Sigmoid colon (tissue), 7 donors: ENCODE measurements around the gene OR14I1. TPM values are rescaled to one million over a fixed set of nuclear protein-coding genes. Genes with fewer than 3 reads are reported as not detected.

Experiments
- DNase-seq: peaks from one replicate; pipeline ENCODE4 v3.0.0-alpha.2; 2019
- H3K27ac ChIP-seq, 4 donors: fragments of 200-600 bp; sonication (generic); one replicate each; pipeline ENCODE4 v1.5.1; 2016 to 2019; ENCODE audit warnings: mild to moderate bottlenecking in 1 of 4
- H3K27me3 ChIP-seq, 3 donors: fragments of 200-600 bp; sonication (generic); one replicate each; pipeline ENCODE4 v1.5.1; 2019; ENCODE audit warnings: mild to moderate bottlenecking in 1 of 3
- H3K36me3 ChIP-seq, 4 donors: fragments of 200-600 bp; sonication (generic); one replicate each; pipeline ENCODE4 v1.5.1; 2016 to 2019
- H3K4me1 ChIP-seq, 4 donors: fragments of 200-600 bp; sonication (generic); one replicate each; pipeline ENCODE4 v1.5.1; 2017 to 2019
- H3K4me3 ChIP-seq, 4 donors: fragments of 200-600 bp; sonication (generic); one replicate each; pipeline ENCODE4 v1.5.1; 2017 to 2019; ENCODE audit warnings: mild to moderate bottlenecking in 2 of 4, moderate library complexity in 1 of 4
- H3K9me3 ChIP-seq, 4 donors: fragments of 200-600 bp in 3 of 4; sonication (generic) in 3 of 4; one replicate each; pipeline versions ENCODE4 v1.5.1 to v1.6.1; 2013 to 2019
- CTCF ChIP-seq, 4 experiments: fragments of 450-650 bp in 3 of 4; fragments of 200-600 bp in 1 of 4; IDR thresholded peaks; one replicate each; pipeline ENCODE4 v1.5.1; 2016 to 2019; ENCODE audit warnings: antibody characterized with exemption in 4 of 4, mild to moderate bottlenecking in 3 of 4, moderate library complexity in 2 of 4
- EP300 ChIP-seq, 4 donors: sonication (generic); formaldehyde crosslinking; IDR thresholded peaks; one replicate each; pipeline ENCODE4 v1.6.1; 2017; ENCODE audit warnings: antibody characterized with exemption in 4 of 4
- POLR2A ChIP-seq, 2 donors: fragments of 450-650 bp; IDR thresholded peaks; one replicate each; pipeline ENCODE4 v1.6.1; 2016; ENCODE audit warnings: antibody characterized with exemption in 2 of 2, mild to moderate bottlenecking in 2 of 2, moderate library complexity in 2 of 2
- POLR2AphosphoS5 ChIP-seq, 4 donors: sonication (generic); formaldehyde crosslinking; IDR thresholded peaks; one replicate each; pipeline ENCODE4 v1.6.1; 2017; ENCODE audit warnings: antibody characterized with exemption in 4 of 4
- WGBS, 2 donors: extraction: QIAGEN DNeasy Blood & Tissue Kit; methylation state at CpG; one replicate each; pipeline ENCODE4 v1.1.7; 2013; 5-methylcytosine and 5-hydroxymethylcytosine counted together
- intact Hi-C: fragments of 100-400 bp; cut with DNase I; formaldehyde crosslinking; loops from one replicate; pipeline ENCODE4 v1.15.1; 2023
- polyA plus RNA-seq, 3 donors: library from polyadenylated mRNA; stranded (reverse); fragments of 200-250 nt; gene quantifications; one replicate each; pipeline ENCODE4 v1.2.3, GENCODE V29; 2013
- total RNA-seq, 4 donors: library from RNA; depleted of rRNA; stranded (reverse); fragments of >200 nt; gene quantifications; one replicate each; pipeline ENCODE4 v1.1.0, GENCODE V29; 2016
- donor health status: healthy with polysubstance abuse.
- donor health status: Bipolar disorder and iron deficiency.
- donor health status: healthy.

The OR14I1 gene
- total and polyA plus RNA-seq, 7 donors: not detected

GRCh38 chr1:248740876-248741275, 38.3 kb upstream of the OR14I1 start:
- 96 to 97% methylated on average over 7 of the region's 7 CpGs for WGBS, 2 donors
- Histone ChIP-seq H3K4me1 (no peaks in the 10 kb centered on the region), H3K4me3 (no peak overlapping the region), H3K27ac (no peak overlapping the region), H3K27me3 (no peaks in the 10 kb centered on the region), H3K9me3 (no peaks in the 10 kb centered on the region), H3K36me3 (no peaks in the 10 kb centered on the region)
- no peak for DNase-seq
- intact Hi-C loops: no loop called here
- TF ChIP-seq EP300 (IDR thresholded peaks at IDR 0.05) (no peak), POLR2AphosphoS5 (IDR thresholded peaks at IDR 0.05) (no peak), CTCF (IDR thresholded peaks at IDR 0.05) (no peak), POLR2A (IDR thresholded peaks at IDR 0.05) (no peak)

- DNase-seq: no peak
- TF ChIP-seq POLR2A (IDR thresholded peaks at IDR 0.05): no peak
- TF ChIP-seq CTCF (IDR thresholded peaks at IDR 0.05): no peak
- no peak for TF ChIP-seq POLR2AphosphoS5 (IDR thresholded peaks at IDR 0.05)
- TF ChIP-seq EP300 (IDR thresholded peaks at IDR 0.05): no peak
- H3K9me3 ChIP-seq: peaks cover 0 to 4% (median 0%) of the 10 kb centered on the region in 4 donors
- 81 to 90% methylated on average over 16 of the region's 16 CpGs for WGBS, 2 donors
- no peaks in the 10 kb centered on the region for H3K36me3 ChIP-seq
- no peaks in the 10 kb centered on the region for H3K4me1 ChIP-seq
- intact Hi-C loops: no loop called here
- no peaks in the 10 kb centered on the region for H3K27me3 ChIP-seq
- H3K27ac ChIP-seq: no peak overlapping the region
- no peak overlapping the region for H3K4me3 ChIP-seq
Observed at GRCh38 chr1:248739572-248740205, 37.1 kb upstream of the OR14I1 start.

GRCh38 chr1:248737457-248737856, 34.9 kb upstream of the OR14I1 start:
- no peak overlapping the region for H3K27ac ChIP-seq

GRCh38 chr1:248736977-248737376, 34.4 kb upstream of the OR14I1 start:
- Histone ChIP-seq H3K27me3 (no peaks in the 10 kb centered on the region), H3K4me3 (no peak overlapping the region), H3K27ac (no peak overlapping the region), H3K4me1 (no peaks in the 10 kb centered on the region), H3K36me3 (no peaks in the 10 kb centered on the region), H3K9me3 (peaks cover 0 to 4% (median 0%) of the 10 kb centered on the region in 4 donors)
- 73 to 75% methylated on average over 4 of the region's 4 CpGs for WGBS, 2 donors
- TF ChIP-seq CTCF (IDR thresholded peaks at IDR 0.05) (no peak), POLR2AphosphoS5 (IDR thresholded peaks at IDR 0.05) (no peak), EP300 (IDR thresholded peaks at IDR 0.05) (no peak), POLR2A (IDR thresholded peaks at IDR 0.05) (no peak)
- intact Hi-C loops: no loop called here
- no peak for DNase-seq

More at GRCh38 chr1:248737457-248737856, 34.9 kb upstream of the OR14I1 start:
- TF ChIP-seq POLR2AphosphoS5 (IDR thresholded peaks at IDR 0.05) (no peak), POLR2A (IDR thresholded peaks at IDR 0.05) (no peak), EP300 (IDR thresholded peaks at IDR 0.05) (no peak), CTCF (IDR thresholded peaks at IDR 0.05) (no peak)
- intact Hi-C loops: no loop called here
- Histone ChIP-seq H3K4me1 (no peaks in the 10 kb centered on the region), H3K36me3 (no peaks in the 10 kb centered on the region), H3K9me3 (peaks cover 0 to 4% (median 0%) of the 10 kb centered on the region in 4 donors), H3K4me3 (no peak overlapping the region), H3K27me3 (no peaks in the 10 kb centered on the region)
- 81 to 84% methylated on average over 6 of the region's 6 CpGs for WGBS, 2 donors
- DNase-seq: no peak

- no peak for TF ChIP-seq POLR2A (IDR thresholded peaks at IDR 0.05)
- no peak for TF ChIP-seq EP300 (IDR thresholded peaks at IDR 0.05)
- TF ChIP-seq CTCF (IDR thresholded peaks at IDR 0.05): no peak
- no peak for TF ChIP-seq POLR2AphosphoS5 (IDR thresholded peaks at IDR 0.05)
Observed at GRCh38 chr1:248733566-248733965, 31.0 kb upstream of the OR14I1 start.

More at GRCh38 chr1:248733566-248733965, 31.0 kb upstream of the OR14I1 start:
- no peak overlapping the region for H3K27ac ChIP-seq
- H3K4me3 ChIP-seq: no peak overlapping the region
- no peaks in the 10 kb centered on the region for H3K27me3 ChIP-seq
- no peaks in the 10 kb centered on the region for H3K36me3 ChIP-seq
- intact Hi-C loops: no loop called here
- H3K9me3 ChIP-seq: peaks cover 0 to 4% (median 0%) of the 10 kb centered on the region in 4 donors
- 83 to 94% methylated on average over 5 of the region's 5 CpGs for WGBS, 2 donors
- no peaks in the 10 kb centered on the region for H3K4me1 ChIP-seq
- no peak for DNase-seq
